HG03575 (cell line): ENCODE data around the gene METTL22.
A peak's percentile ranks its signal among the peaks of the same experiment; 100 is the strongest.

Experiments used
- ATAC-seq: cut with Tn5 transposase; IDR thresholded peaks from one replicate; pipeline ENCODE4 v1.9.1; 2021; ENCODE audit not compliant: unreplicated experiment, insufficient number of reproducible peaks, low FRiP score; ENCODE audit errors: extremely low read depth

Gene METTL22

GRCh38 chr16:8655184-8655717 is 33.8 kb downstream of the METTL22 start:
- ATAC-seq: peak; percentile 46

DNA sequence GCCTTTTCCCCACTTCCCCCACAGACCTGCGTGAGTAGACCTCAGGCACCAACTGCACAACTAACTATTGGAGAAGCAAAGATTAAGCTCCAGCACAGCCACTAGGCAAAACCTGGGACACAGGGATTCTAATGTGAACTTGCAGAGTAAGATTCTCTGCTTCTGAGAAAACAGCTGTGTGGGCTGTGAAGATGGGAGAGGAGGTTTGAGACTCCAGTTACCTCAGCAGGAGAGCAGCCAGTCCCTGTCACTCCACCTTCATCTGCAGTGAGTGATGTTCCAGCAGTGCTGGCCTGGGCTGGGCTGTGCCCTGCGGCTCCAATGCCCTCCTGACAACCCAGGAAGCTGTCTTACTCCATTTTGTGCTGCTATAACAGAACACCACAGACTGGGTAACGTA is 34.9 kb downstream of the METTL22 start:
- ATAC-seq: no peak

- ATAC-seq: no peak
These were observed 39.4 kb downstream of the METTL22 start for GRCh38 chr16:8660841-8661301.

- no peak for ATAC-seq
These were observed 40.2 kb downstream of the METTL22 start for GRCh38 chr16:8661703-8662102.

DNA sequence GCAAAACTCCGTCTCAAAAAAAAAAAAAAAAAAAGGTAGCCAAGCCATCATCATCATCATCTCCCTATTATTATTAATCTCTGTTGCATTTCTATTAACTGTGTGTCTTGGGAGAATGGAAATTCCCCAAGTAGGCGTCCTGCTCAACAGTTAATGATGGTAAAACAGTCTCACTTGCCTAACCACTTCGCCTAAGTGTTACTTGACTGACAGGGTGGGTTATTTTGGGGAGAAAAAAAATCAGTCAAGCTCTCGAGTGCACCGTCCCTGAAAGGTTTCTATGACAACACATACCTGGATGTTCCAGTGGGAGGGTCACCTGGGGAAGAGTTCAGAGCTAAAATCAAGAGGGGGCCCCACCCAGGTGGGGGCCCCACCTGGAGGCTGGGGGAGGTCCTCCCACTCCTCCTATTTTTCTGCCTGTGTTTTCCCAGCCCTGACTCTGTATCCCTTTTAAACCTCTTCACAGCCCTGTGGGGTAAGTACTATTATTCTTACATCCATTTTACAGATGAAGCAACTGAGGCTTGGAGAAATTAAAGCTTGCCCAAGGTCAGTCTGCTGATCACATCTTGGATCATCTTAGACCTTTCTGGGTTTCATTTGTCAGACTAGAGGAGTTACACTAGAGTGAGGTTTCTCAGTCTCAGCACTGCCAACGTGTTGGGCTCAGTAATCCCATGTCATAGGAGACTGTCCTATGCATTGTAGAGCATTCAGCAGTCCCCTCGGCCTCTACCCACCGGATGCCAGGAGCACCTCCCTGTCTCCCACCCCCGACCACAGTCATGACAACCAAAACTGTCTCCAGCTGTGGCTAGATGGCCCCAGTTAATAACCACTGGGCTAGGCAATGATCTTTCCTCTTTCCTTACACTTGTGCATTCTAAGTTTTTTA is 41.9 kb downstream of the METTL22 start:
- no peak for ATAC-seq

- no peak for ATAC-seq
These were observed 44.0 kb downstream of the METTL22 start for GRCh38 chr16:8665529-8665928.

DNA sequence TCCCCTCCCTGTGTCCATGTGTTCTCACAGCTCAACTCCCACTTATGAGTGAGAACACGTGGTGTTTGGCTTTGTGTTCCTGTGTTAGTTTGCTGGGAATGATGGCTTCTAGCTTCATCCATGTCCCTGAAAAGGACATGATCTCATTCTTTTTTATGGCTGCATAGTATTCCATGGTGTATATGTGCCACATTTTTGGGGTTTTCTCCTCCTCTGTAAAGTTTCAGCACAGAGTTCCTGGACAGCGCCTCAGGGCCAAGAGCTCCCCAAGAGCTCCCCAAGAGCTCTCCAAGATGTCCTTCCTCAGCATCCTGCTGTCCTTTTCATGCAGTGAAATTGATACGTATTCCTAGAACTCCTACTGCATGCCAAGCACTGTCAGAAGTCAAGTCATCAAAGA is 46.0 kb downstream of the METTL22 start:
- no peak for ATAC-seq

GRCh38 chr16:8668113-8668512 is 46.6 kb downstream of the METTL22 start:
- no peak for ATAC-seq

GRCh38 chr16:8669481-8669880 is 48.0 kb downstream of the METTL22 start:
- no peak for ATAC-seq

DNA sequence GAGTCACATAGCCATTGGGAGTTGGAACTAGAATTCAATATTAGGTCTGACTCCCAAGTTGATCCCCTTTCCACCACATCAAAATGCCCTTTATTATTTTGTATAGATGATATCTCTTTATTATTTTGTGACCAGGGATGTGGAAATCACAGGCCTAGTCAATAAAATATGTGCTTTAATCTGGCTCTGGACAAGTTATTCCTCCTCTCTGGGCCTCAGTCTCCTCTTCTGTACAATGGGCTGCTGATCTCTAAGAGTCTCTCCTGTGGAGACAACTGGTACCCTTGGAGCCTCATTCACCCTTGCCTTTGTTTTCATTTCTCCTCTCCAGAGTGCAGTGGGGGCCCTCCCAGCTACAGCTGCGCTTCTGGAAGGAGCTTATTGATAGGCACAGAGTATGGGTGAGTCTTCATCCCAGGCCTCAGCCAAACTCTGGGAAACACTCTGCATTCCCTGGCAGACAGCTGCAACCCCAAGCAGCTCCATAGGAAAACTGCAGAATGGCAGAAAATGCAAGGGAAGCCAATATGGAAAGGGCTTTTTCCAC is 48.6 kb downstream of the METTL22 start:
- ATAC-seq: no peak

- ATAC-seq: no peak
These were observed 52.3 kb downstream of the METTL22 start for GRCh38 chr16:8673611-8674412.

GRCh38 chr16:8674413-8675022 is 53.0 kb downstream of the METTL22 start, which contains the start of gene ABAT:
TSS of gene ABAT (plus strand) at chr16:8674617. CDS start at chr16:8735740, 61,123 bp downstream.
- peak; percentile 87 for ATAC-seq

DNA sequence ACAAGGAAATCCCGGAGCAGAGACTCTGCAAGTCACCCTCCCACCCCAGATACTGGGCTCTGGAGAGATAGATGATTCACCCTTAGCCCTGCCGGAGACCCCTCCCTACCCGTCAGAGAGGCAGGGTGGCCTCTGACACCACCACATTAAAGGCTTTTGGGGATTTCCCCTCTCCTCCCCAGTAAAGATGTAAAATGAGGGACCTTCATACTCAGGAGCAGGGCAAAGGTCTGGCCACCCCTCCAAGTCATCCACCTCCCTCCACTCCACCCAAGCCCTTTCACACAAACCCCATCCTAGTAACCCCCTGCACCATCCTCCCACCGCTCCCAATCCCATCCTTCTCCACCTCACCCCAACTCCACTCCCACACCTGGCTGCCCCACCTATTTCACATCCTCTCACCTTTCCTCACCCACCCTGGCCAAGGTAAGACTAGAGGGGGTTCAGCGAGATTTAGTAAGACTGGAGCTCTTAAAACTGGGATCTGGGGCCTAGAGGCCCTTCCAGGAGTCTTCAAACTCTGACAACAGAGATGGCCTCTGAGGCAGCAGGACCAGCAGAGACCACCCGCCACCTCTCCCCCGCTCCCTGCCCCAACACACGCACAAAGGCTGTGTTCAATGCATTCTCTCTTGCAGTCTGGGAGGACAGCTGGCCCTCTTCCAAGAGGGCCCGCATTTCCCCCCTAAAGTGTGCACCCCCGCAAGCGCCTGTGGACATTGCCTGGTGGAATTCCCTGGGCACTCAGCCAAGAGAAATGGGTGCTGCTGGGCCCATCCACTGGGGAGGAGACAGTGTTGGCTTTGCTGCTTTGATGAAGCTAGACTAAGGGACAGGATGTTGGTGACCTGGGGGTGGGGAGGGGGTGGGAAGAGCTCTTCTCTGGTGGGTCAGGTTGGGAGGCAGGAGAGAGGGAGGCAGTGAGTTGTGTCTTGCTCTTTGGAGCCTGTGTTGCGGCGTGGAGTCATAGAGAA is 54.0 kb downstream of the METTL22 start:
- ATAC-seq: no peak

- no peak for ATAC-seq
These were observed 54.7 kb downstream of the METTL22 start for GRCh38 chr16:8676160-8676547.

DNA sequence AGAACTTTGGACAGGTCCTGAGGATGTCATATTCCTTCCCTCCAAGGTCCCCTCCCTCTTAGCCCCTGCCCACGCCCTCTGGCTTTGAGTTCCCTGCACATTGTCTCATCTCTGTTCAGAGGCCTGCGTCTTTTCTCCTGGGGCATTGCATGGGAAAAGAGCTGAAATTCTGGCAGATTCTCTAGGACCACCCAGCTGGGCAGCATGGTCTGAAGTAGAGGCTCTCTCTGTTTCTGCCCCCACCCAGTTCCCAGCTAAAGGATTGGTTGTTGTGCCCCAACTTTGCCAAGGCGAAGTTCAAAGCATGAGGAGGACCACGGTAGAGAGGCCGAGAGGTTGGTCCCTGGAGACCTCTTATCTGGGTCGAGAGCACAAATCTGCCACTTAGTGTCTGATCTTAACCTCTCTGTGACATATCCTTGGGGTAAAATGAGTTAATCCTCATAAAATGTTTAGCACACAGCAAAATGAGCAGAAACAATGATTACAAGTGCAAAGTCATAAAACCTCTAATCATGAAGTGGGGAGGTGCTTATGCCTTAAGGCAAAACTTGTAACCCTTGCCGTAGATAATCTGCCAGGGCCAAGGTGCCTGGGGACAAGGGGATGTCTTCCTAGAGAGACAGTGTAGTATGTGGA is 55.4 kb downstream of the METTL22 start:
- ATAC-seq: no peak

DNA sequence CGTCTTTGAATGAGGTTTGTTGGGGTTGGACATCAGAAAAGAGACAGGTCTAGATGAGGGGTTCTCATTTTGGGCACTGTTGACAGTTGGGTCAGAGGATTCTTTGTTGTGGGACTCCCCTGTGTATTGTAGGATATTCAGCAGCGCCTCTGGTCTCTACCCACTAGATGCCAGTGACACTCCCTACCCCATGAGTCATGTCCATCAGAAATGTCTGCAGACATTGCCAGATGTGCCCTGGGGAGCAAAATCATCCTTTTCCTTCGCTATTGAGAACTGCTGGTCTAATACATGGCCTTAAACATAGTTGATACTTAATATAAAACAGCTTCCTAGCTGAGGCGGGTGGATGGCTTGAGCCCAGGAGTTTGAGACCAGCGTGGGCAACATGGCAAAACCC is 56.0 kb downstream of the METTL22 start:
- ATAC-seq: no peak

GRCh38 chr16:8678068-8678927 is 56.8 kb downstream of the METTL22 start:
- ATAC-seq: no peak
